Measurements from ENCODE around the gene ETS2.

Gene ETS2

GRCh38 chr21:38760762-38761155, 45.0 kb upstream of the ETS2 start:
- no peak overlapping the region for H3K27ac ChIP-seq
- TF ChIP-seq CTCF (IDR thresholded peaks at IDR 0.05) = no peak
- no peaks in the 10 kb centered on the region for H3K9me3 ChIP-seq
- no peak overlapping the region for H3K4me3 ChIP-seq (ENCODE audit: low read depth in 1 of 2, low read length in 1 of 2)
- H3K4me1 ChIP-seq (ENCODE audit: control insufficient read depth in 1 of 2, insufficient read depth in 1 of 2, low read depth in 1 of 2, low read length in 1 of 2) = peaks cover 25 to 27% of the 10 kb centered on the region in 2 experiments
- no peaks in the 10 kb centered on the region for H3K36me3 ChIP-seq
- H3K27me3 ChIP-seq = no peaks in the 10 kb centered on the region

DNA sequence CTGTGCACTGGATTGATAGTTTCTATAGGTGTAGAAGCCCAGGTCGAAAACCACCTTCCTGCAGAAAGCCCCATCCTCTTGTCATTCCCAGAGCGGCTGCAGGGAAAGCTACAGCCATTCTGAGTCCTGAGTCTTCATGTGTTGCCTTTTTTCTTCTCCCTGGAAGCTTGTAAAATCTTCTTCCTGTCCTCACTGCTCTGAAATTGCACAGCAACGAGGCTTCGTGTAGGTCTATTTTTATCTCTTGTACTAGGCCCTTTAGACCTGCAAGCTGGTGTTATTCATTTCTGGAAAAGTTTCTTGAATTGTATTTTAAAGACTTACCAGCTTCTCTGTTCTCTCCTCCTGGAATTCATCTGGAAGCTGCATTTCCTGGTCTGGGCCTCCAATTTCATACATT, 44.2 kb upstream of the ETS2 start:
- Histone ChIP-seq H3K9me3 (no peaks in the 10 kb centered on the region), H3K27me3 (no peaks in the 10 kb centered on the region), H3K4me3 (ENCODE audit: low read depth in 1 of 2, low read length in 1 of 2) (no peak overlapping the region), H3K36me3 (no peaks in the 10 kb centered on the region), H3K27ac (no peak overlapping the region), H3K4me1 (ENCODE audit: control insufficient read depth in 1 of 2, insufficient read depth in 1 of 2, low read depth in 1 of 2, low read length in 1 of 2) (peaks cover 21 to 23% of the 10 kb centered on the region in 2 experiments)
- TF ChIP-seq CTCF (IDR thresholded peaks at IDR 0.05) = no peak

DNA sequence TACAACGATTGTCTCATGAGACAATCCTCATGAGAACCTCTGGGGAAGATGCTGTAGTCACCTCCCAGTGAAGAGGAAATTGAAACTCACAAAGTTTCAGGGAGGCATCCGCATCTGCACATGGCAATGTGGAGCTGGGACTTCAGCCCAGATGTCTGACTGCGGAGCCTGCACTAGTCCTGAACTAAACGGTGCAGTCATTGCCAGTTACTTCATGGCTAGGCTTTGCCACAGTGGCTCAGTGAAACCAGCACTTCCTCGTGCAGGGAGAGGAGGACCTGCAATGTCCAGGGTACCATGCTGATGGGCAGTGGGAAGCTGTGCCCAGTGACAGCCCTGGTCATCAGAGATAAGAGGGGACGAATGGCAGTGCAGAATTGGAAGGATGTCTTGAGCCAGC, 40.7 kb upstream of the ETS2 start:
- H3K4me3 ChIP-seq (ENCODE audit: low read depth in 1 of 2, low read length in 1 of 2) = no peak overlapping the region
- H3K36me3 ChIP-seq = no peaks in the 10 kb centered on the region
- H3K27ac ChIP-seq = no peak overlapping the region
- no peak for TF ChIP-seq CTCF (IDR thresholded peaks at IDR 0.05)
- H3K4me1 ChIP-seq (ENCODE audit: control insufficient read depth in 1 of 2, insufficient read depth in 1 of 2, low read depth in 1 of 2, low read length in 1 of 2) = peaks cover 25 to 28% of the 10 kb centered on the region in 2 experiments
- H3K9me3 ChIP-seq = no peaks in the 10 kb centered on the region
- no peaks in the 10 kb centered on the region for H3K27me3 ChIP-seq

DNA sequence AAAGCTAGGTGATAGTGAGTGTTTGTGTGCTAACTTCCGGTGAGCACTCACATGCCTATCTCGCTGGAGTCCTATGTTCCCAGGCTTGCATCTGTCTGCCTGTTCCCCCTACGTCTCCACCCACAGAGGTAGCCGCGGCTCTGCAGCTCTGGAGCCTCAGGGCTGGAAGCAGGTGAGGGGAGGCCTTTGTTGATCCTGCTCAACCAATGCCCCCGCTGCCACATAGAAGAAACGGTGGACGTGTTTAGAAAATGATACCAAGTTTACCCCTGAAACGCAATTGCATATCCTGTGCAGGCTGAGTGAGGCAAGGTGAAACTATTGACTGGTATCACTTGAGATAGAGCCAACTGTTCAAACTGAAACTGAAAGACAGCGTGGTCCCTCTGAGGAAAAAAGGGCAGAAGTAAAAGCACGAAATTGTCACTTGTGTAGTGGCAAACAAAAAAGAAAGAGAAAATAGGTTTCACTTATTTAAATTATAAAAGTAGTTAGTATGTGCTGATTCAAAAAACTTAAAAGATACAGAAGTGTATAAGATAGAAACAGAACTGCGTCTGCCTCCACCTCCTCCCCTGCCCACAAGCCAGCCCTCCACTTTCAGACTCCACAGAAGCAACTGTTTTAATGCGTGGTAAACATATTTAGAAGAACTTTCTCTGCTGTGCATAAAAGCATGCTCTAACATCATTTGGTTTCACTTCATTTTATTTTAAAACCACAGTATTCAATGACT, 38.6 kb upstream of the ETS2 start:
- peaks cover 11 to 14% of the 10 kb centered on the region in 2 experiments for H3K4me1 ChIP-seq (ENCODE audit: control insufficient read depth in 1 of 2, insufficient read depth in 1 of 2, low read depth in 1 of 2, low read length in 1 of 2)
- no peaks in the 10 kb centered on the region for H3K36me3 ChIP-seq
- H3K4me3 ChIP-seq (ENCODE audit: low read depth in 1 of 2, low read length in 1 of 2) = peak overlapping the region; percentile 51 to 54
- H3K9me3 ChIP-seq = no peaks in the 10 kb centered on the region
- H3K27me3 ChIP-seq = no peaks in the 10 kb centered on the region
- TF ChIP-seq CTCF (IDR thresholded peaks at IDR 0.05) = no peak
- H3K27ac ChIP-seq = peak overlapping the region; percentile 83

GRCh38 chr21:38768471-38769063, 37.2 kb upstream of the ETS2 start:
- H3K36me3 ChIP-seq = no peaks in the 10 kb centered on the region
- H3K4me1 ChIP-seq (ENCODE audit: control insufficient read depth in 1 of 2, insufficient read depth in 1 of 2, low read depth in 1 of 2, low read length in 1 of 2) = peaks cover 11 to 24% of the 10 kb centered on the region in 2 experiments
- no peak overlapping the region for H3K27ac ChIP-seq
- no peak for TF ChIP-seq CTCF (IDR thresholded peaks at IDR 0.05)
- no peak overlapping the region for H3K4me3 ChIP-seq (ENCODE audit: low read depth in 1 of 2, low read length in 1 of 2)
- no peaks in the 10 kb centered on the region for H3K27me3 ChIP-seq
- no peaks in the 10 kb centered on the region for H3K9me3 ChIP-seq
